ENCODE data around the gene ELOVL3.
"Not testable (repeated sequence)": the region's sequence is repeated elsewhere in the genome, so short reads cannot be mapped to it uniquely, and the experiment has no call there.

ELOVL3 gene

DNA sequence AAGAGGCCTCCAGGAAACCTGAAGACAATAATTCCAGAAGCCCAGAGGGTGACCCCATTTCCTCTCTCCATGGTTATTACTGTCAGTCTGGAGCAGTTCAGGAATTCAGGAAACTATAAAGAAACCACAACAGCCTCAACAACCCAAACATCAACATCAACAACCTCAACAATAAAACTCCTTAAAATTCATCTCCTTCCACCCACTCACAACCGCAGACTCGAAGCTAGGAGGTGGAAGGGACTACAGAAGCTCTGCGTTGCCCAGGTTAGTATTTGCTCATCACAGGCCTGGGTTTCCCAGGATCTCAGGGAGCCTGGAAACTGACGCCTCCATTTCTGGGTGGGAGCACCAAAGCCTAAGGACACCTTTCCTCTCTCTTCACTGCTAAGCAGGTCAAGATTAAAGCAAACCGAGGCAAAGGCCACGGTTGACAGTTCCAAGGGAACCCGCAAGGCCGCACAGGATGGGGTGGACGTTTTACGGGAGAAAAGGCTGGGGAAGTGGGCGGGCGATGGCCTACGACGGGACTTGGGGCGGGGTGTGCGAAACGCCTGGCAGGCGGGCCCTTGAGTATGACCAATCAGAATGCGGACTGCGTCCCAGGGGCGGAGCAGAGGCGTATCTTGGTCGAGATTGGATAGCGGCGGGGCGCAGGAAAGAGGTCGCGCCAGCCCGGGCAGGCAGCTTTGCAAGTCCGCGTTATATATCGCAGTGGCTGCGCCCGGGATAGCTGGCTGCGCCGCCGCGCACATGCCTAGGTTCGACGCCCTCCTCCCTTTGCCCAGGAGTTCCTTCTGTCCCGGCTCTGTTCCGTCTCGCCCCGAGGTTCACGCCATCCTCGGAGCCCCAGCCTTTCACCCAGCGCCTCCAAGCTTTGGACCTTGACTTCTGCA lies at the start of gene ELOVL3:
Gene ELOVL3 (plus strand): TSS at position 654 of the 896 bp plus-strand sequence. CDS start 250 bp downstream, outside the sequence.
- peak; percentile 17 to 89 (median 76) for DNase-seq

DNA sequence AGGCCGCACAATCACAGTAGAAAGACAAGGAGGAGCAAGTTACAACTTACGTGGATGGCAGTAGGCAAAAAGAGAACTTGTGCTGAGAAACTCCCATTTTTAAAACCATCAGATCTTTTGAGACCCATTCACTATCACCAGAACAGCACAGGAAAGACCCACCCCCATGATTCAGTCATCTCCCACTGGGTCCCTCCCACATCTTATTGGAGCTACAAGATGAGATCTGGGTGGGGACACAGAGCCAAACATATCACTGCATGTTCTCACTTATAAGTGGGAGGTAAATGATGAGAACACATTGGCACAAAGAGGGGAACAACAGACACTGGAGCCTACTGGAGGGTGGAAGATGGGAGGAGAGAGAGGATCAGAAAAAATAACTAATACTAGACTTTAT lies 41.5 kb upstream of the ELOVL3 start:
- no peak for DNase-seq

- DNase-seq, result no peak
Observed at GRCh38 chr10:102185272-102185671, 40.8 kb upstream of the ELOVL3 start.

- peak in 1 of 14 donors; percentile 2 for DNase-seq
Observed at GRCh38 chr10:102185811-102186527, 40.1 kb upstream of the ELOVL3 start.

GRCh38 chr10:102188298-102188940 lies 37.7 kb upstream of the ELOVL3 start:
- no peak for DNase-seq

DNA sequence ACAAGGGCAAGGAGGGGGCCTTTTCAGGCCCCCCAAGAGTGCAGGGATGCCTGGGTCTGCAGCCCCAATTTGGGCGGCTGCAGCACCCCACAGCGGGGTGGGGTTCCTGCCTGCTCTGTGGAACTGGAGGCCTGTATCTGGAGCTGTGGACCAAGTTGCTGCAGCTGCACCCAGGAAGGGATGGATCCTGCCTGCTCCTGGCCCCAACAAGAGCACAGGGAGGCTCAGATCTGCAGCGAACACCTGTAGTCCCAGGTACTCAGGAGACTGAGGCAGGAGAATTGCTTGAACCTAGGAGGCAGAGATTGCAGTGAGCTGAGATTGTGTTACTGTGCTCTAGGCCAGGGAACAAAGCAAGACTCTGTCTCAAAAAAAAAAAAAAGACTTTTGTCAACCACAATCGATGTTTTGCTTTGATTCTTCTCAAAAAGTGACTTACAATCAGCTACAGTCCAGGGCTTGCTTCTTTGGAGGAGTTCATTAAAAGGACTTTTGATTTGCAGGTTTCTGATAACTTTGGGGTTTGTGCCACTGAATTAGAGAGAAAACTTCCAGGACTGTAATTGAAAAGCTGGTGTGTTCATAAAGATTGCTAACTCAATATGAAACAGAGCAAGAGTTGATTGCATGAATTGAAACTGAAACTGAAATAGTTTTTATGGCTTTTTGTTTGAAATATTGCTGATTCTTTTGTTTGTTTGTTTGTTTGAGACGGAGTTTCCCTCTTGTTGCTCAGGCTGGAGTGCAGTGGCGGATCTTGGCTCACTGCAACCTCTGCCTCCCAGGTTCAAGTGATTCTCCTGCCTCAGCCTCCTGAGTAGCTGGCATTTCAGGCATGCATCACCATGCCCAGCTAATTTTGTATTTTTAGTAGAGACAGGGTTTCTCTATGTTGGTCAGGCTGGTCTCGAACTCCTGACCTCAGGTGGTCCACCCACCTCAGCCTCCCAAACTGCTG lies 36.9 kb upstream of the ELOVL3 start:
- DNase-seq, result not testable (repeated sequence)

DNA sequence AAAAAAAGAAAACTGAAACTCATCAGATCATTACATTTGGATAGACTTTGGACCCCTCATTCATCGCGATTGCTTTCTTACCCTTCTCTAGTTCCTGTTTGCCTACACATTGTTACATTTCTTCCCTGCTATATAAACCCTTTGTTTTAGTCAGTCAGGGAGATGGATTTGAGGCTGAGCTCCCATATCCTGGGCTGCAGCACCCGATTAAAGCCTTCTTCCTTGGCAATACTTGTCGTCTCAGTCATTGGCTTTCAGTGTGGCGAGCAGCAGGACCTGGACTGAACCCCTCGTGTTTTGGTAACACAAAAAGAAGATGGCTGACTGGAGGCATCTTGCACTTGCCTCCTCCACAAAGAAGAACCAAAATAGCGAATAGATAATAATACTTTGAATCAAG lies 34.1 kb upstream of the ELOVL3 start:
- DNase-seq, result no peak

DNA sequence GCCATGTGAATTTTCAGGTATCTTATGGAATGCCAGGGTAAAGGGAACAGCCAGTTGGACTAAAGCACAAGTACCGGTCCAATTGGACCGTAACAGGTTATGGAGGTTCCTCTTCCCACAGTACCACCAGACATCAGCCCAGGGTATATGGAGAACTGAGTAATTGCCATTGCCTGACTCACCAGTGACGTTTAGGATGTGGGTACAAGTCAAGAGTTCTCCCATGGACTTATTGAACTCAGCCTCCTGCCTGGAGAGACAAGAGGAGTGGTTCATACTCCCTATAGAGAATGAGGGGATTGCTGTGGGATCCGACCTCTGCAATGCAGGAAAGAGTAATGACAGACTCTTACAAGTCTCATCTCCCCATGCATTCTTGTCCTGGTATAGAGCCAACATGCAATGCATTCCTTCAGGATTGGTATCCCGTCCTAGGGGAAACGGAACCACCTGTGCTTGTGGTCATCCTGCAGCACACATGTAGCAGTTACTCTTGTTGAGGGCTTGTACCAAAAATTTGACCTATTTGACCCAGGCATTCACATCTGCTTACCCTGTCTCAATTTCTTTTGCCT lies 30.7 kb upstream of the ELOVL3 start:
- DNase-seq, result no peak

DNA sequence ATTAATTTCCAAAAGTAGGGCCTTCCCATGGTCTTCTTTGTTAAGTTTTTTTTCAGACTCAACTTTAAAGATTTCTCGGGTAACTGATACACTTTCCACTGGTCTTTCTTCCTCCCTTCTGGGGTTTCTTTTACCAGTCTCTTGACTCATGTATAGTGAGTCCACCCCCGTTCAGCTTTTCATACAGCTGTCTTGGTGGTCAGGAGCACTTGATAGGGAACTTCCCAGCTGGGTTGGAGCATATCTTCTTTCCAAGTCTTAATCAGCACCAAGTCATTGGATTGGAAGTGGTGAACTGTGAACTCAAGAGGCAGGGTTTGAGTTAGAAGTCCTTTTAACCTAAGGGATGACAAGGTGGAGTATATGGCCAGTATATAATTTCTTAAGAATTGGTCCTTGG lies 29.2 kb upstream of the ELOVL3 start:
- DNase-seq, result no peak

GRCh38 chr10:102198027-102198426 lies 28.1 kb upstream of the ELOVL3 start:
- DNase-seq, result no peak

- no peak for DNase-seq
Observed at GRCh38 chr10:102200751-102201640, 25.1 kb upstream of the ELOVL3 start.

DNA sequence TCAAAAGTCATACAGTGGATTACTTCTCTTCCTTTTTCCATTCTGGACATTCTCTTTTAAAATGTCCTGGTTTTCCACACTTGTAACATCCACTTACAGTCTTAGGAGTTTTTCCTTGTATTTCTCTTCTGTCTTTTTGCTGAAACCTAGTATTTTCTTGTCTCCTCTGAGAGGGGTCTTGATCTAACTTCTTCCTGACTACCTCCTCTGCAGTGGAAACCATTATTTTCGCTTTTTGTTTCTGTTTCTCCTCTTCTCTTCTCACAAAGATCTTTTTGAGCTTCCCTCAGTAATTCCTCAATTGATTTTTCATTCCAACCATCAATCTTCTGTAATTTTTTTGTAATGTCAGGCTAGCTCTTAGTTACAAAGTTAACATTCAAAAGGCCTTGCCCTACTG lies 23.7 kb upstream of the ELOVL3 start:
- DNase-seq, result no peak

DNA sequence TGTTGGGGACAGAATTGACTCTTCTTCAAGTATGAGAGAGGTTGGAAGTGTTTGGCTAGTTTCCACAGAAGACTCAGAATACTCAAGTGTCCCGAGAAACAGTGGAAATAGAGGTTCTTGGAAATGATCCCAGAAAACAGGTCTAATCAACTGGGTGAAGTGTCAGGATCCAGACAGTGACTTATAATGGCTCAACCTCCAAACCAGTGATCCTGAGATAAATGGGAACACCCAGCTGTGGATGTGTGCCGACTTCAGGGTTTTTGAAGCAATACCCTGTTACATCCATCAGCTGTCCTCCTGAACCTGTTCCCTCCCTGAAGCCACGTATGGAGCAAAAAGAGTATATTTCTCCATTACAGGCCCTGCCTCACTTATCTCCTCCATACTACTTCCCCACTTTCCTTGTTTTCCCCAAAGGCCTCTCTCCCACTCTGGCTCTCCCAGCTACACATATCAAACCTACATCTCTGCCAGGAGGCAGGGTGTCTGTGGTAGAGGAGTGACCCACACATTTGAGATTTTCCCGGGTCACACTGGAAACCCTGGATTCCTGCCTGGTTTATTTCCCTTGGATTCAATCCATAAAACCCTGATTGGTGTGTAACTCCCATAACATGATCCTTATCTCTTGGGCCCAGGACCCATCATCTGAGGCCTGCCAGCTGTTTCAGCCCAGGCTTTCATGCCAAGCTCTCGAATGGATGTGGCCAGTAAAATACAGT lies 17.6 kb upstream of the ELOVL3 start:
- DNase-seq, result no peak

GRCh38 chr10:102211615-102212299 lies 14.3 kb upstream of the ELOVL3 start:
- no peak for DNase-seq

DNA sequence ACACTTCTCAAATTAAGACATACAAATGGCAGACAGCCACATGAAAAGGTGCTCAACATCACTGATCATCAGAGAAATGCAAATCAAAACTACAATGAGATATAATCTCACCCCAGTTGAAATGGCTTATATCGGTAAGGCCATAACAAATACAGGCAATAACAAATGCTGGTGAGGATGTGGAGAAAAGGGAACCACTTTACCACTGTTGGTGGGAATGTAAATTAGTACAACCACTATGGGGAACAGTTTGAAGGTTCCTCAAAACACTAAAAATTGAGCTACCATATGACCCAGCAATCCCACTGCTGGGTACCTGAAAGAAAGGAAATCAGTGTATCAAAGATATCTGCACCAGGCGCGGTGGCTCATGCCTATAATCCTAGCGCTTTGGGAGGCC lies 12.5 kb upstream of the ELOVL3 start:
- not testable (repeated sequence) for DNase-seq

DNA sequence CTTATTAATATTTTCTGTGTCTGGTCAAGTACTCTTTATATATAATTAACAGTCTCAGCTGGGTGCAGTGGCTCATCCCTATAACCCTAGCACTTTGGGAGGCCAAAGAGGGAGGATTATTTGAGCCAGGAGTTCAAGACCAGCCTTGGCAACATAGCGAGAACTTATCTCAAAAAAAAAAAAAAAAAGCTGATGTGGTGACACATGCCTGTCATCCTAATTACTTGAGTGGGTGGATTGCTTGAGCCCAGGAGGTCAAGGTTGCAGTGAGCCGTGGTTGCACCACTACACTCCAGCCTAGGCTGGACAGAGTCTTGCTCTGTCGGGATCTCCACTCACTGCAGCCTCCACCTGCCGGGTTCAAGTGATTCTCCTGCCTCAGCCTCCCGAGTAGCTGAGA lies 6.7 kb upstream of the ELOVL3 start:
- no peak for DNase-seq

DNA sequence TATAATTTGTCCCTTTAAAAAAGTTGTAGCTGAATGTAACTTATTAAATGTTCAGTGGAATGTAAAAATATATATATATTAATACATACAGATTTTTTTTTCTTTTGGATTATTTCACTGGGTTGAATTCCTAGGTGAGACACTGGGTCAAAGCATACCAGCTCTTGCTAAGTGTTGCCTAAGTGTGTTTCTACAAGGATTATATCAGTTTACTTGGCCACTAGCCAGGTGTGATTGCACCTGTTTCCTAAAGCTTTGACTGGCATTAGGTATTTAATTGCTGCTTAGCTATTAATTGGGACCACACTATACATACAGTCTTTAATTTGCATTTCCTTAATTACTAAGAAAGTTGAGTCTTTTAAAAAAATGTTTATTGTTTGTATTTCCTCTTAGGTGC lies 5.5 kb upstream of the ELOVL3 start:
- DNase-seq, result no peak

DNA sequence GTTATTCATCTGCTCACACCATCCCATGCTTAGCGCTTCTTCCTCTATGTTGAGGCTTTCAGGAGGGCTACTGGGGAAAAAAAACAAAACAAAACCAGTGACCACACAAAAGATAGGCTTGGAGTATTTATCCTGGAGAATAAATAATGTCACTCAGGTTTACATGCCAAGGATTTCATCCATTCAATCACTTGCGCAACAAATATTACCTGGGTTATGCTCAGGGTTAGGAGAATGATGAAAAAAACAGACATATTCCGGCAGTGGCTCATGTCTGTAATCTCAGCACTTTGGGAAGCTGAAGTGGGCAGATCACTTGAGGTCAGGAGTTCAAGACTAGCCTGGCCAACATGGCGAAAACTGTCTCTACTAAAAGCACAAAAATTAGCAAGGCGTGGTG lies 3.3 kb upstream of the ELOVL3 start:
- DNase-seq, result no peak

DNA sequence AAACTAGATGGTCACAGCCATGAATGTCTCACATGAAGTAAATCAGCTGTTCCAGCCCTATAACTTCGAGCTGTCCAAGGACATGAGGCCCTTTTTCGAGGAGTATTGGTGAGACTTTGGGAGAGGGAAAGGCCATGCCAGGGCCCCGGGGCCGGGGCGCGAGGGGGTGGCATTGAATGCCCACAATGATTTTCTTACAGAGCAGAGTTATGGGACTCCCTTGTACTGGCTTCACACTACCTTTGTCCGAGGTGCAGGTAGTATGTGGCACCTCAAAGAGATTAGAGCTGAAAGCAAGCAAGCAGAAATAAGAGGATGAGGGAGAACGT lies 407 bp downstream of the ELOVL3 start:
- no peak for DNase-seq
